GM18870 (cell line): ENCODE results near the gene TCERG1L.
"Not testable (repeated sequence)": the region's sequence is repeated elsewhere in the genome, so short reads cannot be mapped to it uniquely, and the experiment has no call there.

Experiments
- ATAC-seq: cut with Tn5 transposase; IDR thresholded peaks from one replicate; pipeline ENCODE4 v1.9.1; 2021; ENCODE audit warnings: moderate library complexity; ENCODE audit not compliant: unreplicated experiment

Gene TCERG1L

DNA sequence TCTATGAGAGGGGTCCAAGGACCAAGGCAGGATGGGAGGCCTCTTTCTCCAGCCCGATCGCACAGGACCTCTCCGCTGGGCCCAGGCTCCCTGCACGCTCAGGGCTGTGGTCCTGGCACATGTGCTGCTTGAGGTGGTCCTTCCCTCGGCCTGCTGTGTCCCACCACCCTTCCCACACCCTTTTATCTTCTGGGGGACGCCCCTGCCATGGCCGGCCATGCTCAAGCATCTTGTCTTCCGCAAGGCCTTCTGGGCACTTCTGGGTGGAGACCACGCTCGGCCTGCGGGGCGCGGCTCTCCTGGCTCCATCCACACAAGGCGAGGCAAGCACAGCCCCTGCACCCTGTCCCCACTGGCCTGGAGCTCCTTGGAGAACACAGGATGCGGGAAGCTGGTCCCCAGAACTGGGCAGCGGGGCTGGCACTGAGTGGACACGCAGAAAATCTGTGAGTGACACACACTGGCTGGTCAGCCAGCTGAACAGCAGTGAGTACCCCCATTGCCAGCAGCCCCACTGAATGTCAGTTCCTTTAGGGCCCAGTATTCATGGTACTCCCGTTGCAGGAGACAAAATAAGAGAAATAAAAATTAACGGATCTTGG lies 115.9 kb downstream of the TCERG1L start:
- ATAC-seq: no peak

DNA sequence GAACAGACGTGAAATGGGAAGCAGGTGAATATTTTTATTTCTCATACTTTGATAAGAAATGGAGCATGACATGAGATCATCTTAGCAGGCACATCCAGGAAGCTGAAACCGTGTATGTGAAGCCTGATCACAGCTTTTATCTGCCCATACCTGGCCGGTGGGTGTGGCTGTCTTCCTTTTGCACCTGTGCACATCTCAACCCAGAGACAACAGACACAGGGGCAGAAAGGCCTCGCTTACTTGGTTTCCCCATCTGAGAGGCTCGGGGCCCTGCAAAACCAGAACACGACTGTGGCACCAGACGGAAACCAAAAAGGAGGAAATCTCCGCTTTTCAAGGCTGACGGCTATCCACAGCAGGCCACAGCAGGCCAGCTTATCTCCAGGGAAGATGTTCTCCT lies 116.4 kb downstream of the TCERG1L start:
- no peak for ATAC-seq

DNA sequence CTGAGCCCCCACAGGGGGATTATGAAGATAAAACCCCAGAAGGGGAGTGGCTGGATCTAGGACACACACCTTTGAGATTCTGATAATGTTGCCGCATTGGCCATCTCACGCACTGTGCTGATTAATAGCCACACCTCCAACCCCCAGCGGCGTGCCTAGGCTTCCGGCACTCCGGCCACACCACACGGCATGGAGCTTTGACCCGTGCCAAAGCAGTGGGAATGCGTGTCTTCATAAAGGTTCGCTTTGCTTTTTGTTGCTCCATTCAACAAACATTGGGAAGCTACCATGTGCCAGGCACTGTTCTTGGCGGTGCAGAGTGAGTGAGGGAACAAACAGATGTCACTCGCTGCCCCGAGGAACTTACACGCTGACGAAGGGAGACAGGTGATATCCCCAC lies 117.6 kb downstream of the TCERG1L start:
- ATAC-seq: no peak

DNA sequence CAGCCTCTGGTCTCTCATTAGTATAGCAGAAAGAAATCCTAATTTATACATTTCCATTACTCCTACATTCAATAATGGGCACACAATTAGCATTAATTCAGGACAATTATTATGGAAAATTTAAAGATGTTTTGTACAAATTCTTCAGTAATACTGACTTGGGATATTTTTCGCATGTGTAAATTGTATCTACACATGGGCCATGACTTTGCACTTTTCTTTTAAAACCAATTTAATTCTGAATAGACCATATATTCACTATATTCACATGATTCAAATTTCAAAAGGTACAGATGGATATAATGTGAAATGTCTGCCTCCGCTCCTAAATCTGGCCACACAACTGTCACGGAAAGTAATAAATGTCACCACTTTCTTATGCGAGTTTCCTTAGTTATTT lies 123.0 kb downstream of the TCERG1L start:
- ATAC-seq: no peak

DNA sequence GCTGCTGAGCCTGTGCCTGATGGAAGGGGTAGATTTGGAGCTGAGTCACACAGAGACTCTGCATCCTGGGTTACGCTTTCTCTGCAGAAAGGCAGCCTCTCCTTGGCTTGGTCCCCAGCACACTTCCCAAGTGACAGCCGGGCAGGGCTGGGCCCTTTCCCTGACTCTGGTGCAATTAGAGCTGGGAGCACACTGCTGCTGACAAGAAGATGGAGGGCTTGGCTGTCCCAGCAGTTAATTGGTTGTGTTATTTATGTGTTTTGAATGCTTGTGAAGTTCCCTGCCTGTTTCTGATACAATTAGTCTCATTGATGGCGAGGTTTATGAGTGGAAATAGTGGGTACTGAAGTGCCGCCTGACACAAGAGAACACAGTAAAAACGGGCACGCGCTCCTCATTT lies 123.6 kb downstream of the TCERG1L start:
- ATAC-seq: no peak

DNA sequence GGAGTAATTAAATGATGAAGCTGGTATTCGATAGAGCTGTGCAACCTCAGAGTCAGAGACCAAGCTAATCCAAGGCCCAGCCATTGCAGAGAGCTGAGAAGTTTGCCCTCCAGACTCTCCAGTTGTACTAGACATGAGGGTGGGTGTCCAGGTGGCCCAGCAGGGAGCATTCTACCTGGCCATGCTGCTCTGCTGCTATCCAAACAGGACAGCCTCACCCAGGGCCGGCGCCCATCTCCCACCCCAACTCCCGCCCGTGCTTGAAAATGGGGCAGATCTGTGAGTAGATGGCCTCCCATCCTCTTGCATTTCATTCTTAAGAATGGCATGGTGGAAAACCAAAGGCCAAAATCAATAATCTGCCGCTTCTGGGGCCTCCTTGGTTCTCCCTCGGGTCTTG lies 124.2 kb downstream of the TCERG1L start:
- ATAC-seq: no peak

DNA sequence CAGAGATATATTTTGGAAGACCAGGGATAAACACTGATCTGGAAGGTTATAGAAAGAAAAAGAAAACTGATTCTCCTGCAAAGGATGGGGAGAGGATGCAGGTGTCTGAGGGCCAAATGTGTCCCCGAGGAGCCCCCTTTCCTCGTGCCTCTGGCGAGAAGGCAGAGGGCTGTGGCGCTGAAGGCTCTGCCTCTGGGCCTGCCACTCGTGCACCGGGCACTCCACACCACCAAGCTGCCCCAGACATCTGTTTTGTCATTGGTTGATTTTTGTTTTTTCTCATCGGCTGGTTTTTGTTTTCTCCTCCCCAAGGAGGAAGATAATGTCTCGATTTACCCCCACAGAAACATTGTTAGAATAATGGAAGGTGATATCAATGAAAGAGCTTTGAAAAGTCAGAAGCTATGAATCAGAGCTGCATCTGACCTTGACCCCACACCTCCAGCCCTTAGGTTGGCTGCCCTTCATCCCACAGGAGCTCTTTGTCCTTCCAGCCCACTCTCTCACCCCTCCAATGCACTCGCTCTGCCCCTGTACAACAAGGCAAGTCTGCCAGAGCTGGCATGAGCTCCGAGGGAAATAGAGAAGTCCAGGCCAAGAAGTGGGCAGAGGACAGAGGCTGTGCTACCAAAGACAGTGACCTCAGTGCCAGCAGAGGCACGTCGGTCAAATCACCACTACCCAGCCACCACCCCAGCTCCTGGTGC lies 124.8 kb downstream of the TCERG1L start:
- no peak for ATAC-seq

DNA sequence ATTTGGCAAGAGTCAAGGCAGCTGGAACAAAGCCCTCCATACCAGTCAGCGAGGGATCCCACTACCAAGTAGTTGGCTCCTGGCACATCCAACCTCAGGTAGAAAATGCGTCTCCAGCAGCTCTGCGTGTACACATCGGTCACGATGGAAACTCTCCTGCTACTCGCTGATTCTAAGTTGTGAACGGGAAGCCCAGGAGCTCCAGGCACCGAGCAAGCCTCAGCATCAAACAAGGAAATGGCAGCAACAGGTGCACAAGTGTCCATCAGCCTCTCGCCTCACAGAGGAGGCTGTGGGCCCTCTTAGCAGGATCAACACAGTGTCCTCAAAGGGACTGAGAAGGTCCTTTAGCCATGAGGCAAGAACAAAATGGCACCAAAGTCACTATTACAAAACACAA lies 127.0 kb downstream of the TCERG1L start:
- no peak for ATAC-seq

DNA sequence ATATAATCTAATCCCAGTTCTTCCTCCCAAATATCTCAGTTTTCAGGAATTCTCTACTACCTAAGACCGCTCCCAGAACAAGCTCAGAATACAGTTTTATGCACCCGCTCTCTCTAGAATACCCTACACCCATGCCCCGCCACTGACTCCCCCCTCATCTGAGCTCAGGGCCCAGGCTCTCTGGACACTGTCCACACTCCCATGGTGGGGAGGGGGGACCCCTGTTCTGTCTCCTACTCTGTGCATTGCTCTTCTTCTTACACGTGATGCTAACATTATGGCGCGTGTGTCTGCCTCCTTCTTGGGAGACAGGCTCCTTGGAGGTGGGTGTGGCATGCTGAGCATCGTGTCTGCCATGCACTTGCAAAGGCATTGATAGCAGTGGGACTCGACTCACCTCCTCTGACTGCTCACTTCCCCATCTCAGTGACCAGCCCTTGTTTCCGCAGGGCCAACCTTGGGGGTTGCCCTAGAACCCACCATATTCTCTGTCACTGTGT lies 127.9 kb downstream of the TCERG1L start:
- no peak for ATAC-seq

DNA sequence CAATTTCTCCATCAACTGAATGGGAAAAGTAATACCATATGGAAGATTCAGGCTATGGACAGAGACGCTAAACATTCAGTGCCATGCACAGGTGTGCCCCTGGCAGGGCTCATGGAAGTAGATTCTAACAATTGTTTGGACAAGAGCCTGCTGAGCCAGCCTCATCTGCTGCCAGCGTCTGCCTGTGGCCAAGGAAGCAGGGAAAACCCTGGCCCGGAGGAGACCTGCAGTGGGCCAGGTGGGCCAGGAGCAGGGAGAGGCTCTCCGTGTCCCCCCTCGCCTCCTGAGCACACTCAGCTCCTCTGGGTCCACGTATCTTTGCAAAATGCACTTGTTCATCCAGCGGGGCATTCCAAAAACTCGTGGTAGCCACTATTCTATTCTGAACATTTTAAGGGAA lies 130.1 kb downstream of the TCERG1L start:
- no peak for ATAC-seq

DNA sequence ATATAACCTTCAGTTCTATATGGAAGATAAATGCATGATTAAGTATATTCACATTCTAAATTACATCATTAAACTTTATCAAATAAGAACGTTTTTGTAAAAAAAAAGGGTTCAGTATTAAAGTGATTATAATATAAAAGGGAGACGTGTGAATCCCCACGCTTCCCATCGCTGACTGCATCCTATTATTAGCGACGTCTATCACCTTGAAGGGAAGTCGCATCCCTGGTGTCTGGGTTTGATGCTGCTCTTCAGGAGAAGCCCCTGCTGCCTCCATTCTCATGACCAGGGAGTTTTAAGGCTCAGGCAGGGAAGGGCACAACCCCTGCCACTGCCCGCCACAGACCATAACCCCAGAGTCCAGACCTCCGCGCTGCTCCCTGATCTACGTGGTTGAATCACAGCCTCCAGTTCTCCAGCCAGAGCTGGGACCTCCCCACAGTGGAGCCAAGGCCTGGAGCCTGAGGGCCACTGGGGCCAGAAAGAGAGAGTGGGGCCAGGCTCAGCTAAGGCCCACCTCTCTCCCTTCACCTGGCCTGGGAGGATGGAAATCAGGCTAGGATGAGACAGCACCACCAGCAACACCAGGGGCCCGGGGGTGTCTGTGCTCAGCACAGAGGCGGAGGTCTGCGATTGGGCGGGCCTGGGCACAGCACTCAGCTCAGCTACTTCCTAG lies 130.6 kb downstream of the TCERG1L start:
- no peak for ATAC-seq

DNA sequence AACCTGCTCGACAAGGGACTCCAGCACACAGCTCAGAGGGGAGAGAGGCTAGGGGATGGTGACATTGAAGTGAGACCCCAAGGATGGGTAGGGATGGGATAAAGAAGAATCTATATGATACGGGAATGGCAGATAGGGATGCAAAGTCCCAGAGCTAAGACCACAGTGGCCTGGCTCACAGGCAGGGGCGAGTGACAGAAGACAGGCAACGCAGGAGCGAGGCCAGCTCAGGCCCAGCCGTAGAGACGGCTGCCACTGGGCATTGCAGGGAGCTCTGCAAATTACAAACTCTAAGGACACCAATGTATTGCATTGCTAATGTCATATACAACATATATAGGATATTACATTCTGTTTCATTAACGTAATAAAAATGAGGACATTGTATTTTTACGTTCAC lies 131.4 kb downstream of the TCERG1L start:
- ATAC-seq: no peak

DNA sequence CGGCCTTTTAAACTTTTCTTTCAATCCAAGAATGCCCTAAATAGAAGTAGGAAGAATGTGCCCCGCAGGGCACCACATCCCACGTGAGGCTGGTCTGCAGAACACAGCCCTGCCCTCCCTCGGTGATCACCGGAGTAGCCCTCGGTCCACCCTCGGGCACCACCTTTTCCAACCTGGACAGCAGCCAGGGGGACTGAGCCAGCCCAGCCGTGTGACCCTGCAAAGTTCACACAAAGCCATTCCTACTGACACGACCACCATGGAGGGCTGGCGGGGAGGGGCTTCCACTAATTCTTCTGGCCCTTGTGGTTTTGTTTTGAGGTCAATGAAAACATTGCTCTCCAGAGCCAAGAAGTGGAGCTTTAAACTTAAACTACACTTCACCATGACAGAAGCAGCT lies 132.2 kb downstream of the TCERG1L start:
- ATAC-seq: no peak

DNA sequence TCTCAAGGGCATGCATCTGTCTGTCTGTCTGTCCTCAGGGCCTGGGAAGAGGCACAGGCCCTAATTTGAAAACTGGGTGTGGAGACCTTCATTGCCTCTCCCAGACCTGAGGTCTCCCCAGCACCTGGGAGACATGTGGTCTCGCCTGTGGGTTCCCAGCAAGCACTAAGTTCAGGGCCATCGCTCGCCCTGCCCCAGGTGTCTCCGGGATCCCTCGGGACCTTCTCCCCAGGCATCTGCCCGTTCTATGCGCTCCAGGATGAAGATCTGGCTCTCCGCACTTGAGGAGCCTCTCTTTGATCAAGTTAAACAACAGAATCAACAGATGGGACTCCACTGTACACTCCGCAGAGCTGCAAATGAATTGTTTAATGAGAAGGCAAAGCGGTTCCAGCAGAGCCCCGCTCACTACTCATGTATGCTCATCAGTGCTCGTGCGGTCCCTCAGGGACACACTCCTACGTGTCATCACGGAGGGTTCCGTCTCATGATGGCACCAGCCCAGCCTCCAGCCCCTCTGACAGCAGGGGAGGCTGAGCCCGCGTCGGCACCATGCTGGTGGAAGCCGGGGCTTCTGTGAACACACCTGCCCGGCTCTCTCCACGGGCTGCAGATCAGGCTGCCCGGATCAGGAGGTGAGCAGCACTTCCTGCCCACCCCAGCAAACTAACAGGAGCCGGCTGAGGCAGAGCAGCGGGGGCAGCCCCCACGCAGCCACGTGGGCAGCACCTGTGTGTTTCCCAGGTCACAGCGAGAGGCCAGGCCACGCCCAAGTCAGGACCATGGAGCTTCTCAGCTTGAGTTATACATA lies 132.8 kb downstream of the TCERG1L start:
- ATAC-seq: no peak

DNA sequence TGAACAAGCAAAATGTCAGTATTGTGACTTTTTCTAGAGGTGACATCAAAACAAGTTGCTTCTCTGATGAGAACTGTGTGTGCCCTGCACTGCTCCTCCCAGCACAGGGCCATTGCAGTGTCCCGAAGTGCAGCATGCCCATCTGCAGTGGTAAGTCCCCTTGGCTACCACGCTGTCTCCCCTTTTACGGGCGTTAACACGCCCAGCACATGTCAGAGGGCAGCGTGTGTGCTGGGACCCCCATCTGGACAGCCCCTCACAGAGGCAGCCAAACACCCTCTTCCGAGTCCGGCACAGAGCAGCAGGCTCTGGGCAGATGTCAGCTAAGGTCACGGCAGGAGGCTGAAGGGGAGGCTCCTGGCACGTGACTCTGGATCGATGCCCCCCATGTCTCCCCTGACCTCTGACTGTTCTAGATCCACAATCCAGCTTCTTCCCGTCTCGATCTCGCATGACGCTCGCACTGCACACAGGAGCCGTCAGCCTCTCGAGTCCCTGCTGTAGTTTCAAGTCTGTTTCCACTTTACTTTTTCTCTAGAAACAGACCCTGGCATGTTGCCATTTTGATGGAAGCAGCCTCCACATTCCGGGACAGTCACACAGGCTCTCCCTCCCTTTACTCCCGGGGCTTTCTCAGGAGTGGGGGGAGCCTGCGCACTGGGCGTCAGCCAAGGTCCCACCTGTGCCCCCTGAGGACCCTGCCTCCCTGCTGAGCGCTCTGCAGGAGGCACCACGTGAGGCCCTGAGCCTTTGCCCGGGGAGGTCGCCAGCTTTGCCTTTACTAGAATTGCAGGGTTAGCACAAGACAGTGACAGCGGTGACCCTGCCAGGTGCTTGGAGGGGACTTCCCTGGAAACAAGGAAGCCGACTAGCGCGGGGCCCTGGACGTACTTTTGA lies 133.8 kb downstream of the TCERG1L start:
- no peak for ATAC-seq

DNA sequence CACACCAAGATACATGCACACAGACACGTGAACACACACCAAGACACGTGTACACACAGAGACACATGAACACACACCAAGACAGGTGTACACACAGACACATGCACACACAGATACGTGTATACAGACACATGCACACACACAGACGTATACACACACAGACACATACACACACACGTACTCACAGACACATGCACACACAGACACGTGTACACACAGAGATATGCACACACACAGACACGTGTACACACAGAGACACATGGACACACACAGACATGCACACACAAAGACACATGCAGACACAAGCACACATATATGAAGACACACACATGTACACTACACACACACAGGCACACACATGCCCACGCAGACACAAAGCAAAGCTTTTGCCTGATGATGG lies 134.6 kb downstream of the TCERG1L start:
- ATAC-seq: no peak

DNA sequence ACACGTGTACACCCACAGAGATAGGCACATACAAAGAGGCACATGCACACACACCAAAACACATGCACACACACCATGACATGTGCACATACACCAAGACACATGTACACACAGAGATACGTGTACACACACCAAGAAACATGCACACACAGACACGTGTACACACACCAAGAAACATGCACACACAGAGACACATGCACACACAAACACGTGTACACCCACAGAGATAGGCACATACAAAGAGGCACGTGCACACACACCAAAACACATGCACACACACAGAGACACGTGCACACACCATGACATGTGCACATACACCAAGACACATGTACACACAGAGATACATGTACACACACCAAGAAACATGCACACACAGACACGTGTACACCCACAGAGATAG lies 135.2 kb downstream of the TCERG1L start:
- not testable (repeated sequence) for ATAC-seq

DNA sequence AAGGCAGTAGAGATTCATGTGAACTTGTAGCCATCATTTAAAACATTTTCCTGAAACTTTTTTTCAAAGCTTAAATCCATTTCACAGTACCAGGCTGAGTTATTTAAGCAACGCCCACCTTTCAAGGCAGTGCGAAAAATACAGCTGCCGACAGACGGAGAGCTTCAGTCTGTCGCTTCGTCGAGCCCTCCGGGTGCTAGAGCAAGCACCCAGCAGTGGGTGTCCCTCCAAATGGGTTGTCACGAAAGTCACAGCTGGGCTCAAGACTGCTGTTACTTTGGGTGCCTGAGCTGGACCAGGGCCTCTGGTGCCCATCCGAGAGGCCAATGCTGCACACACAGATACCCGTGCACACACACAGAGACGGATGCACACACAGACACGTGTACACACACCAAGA lies 135.6 kb downstream of the TCERG1L start:
- no peak for ATAC-seq

DNA sequence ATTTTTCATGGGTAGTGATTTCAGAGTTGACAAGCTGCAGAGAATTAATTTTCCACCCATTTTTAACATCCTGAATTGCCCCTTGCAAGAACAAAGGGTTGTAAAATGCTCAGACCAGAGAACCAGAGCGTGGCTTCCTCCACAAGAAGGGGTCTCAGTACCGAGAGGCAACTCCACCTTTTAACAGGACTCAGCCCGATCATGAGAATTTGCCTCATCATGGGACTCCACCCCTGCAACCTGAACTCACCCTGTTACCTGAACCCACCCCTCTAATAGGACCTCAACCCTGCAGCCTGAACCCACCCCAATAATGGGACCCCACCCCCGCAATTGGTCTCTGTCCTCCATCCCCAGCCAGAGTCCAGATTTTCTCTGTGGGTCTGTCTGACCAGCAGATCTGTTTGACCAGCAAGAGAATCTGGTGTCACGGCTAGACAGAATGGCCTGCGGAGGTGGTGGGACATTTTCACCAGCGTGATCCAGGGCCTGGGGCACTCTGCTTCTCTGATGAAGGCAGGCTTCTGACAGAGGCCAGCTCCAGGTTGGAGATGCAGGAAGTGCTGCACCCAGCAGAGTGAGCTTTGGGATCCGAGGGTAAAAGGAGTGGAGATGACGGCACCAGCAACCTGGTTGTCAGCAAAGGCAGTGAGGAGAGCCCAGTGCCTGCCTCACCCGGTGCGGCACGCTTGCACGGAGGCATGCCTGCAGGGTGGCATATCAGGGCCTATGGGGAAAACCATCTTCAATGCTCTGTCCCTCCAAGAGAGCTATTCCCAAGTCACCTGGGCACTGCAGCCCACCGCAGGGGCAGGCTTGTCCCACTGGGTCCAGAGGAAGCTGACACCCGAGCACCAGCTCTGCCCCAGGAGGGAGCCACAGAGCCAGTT lies 136.6 kb downstream of the TCERG1L start:
- ATAC-seq: no peak

DNA sequence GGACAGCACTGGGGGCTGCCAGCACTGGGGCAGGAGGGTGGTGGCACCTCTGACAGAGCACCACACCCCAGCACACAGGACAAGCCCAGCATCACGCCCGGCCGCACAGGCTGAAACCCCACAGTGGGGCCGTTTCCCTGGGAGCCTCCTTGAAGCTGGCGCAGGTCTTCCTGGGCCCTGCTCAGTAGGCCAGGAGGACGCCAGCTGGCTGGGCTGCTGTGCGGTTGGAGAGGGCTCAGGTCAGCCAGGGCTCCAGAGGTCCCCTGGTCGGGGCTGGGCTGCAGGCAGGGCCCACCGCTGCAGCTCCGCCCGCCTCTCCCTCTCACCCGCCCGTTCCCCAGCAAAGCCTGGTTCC lies 137.3 kb downstream of the TCERG1L start:
- ATAC-seq: no peak
